ENCODE data around the gene GPATCH11. TPM values are rescaled to one million over a fixed set of nuclear protein-coding genes. Genes with fewer than 3 reads are reported as not detected.

Gene GPATCH11
- polyA plus RNA-seq, 3 donors: 3.1 to 5.7 (median 3.8) TPM

GRCh38 chr2:37119157-37119556, 34.8 kb downstream of the GPATCH11 start:
- peaks cover 0 to 2% (median 0%) of the 10 kb centered on the region in 7 donors for H3K9me3 Mint-ChIP-seq
- intact Hi-C loops (cut with micrococcal nuclease): no loop called here
- Histone ChIP-seq H2AFZ (ENCODE audit: insufficient read depth, low read depth, low read length, poor library complexity, severe bottlenecking) (no peak overlapping the region), H3K27me3 (ENCODE audit: control insufficient read depth in 2 of 2, insufficient read depth in 2 of 2, low read length in 2 of 2) (no peaks in the 10 kb centered on the region), H3K9ac (ENCODE audit: insufficient read depth, low read length, poor library complexity, severe bottlenecking) (no peak overlapping the region), H3K4me3 (replicated peaks in 1 of 3; ENCODE audit: low read depth in 2 of 3, low read length in 3 of 3) (no peak overlapping the region), H3K4me2 (replicated peaks; ENCODE audit: extremely low read depth, low read length, poor library complexity, severe bottlenecking) (no peak overlapping the region), H4K20me1 (ENCODE audit: insufficient read depth, low read length) (no peaks in the 10 kb centered on the region), H3K27ac (ENCODE audit: low read depth in 1 of 2, low read length in 2 of 2) (no peak overlapping the region), H3K36me3 (replicated peaks in 1 of 2; ENCODE audit: control insufficient read depth in 1 of 2, insufficient read depth in 2 of 2, low read length in 2 of 2) (peaks cover 55 to 80% of the 10 kb centered on the region in 2 donors), H3K79me2 (ENCODE audit: insufficient read depth, low read length) (no peaks in the 10 kb centered on the region), H3K9me3 (replicated peaks in 1 of 2; ENCODE audit: control insufficient read depth in 1 of 2, insufficient read depth in 1 of 2, low read length in 2 of 2) (no peaks in the 10 kb centered on the region), H3K4me1 (ENCODE audit: control insufficient read depth in 1 of 2, insufficient read depth in 2 of 2, low read length in 2 of 2) (no peaks in the 10 kb centered on the region)
- no peak overlapping the region for H3K4me3 Mint-ChIP-seq
- H3K36me3 Mint-ChIP-seq: peaks cover 57 to 87% of the 10 kb centered on the region in 2 donors
- no peak for DNase-seq
- H3K27ac Mint-ChIP-seq: peak overlapping the region in 1 of 7 donors; percentile 61
- TF ChIP-seq, protein P1, sequence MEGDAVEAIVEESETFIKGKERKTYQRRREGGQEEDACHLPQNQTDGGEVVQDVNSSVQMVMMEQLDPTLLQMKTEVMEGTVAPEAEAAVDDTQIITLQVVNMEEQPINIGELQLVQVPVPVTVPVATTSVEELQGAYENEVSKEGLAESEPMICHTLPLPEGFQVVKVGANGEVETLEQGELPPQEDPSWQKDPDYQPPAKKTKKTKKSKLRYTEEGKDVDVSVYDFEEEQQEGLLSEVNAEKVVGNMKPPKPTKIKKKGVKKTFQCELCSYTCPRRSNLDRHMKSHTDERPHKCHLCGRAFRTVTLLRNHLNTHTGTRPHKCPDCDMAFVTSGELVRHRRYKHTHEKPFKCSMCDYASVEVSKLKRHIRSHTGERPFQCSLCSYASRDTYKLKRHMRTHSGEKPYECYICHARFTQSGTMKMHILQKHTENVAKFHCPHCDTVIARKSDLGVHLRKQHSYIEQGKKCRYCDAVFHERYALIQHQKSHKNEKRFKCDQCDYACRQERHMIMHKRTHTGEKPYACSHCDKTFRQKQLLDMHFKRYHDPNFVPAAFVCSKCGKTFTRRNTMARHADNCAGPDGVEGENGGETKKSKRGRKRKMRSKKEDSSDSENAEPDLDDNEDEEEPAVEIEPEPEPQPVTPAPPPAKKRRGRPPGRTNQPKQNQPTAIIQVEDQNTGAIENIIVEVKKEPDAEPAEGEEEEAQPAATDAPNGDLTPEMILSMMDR (IDR thresholded peaks at IDR 0.05): no peak
- no CpG with 5 or more reads among the region's 5 CpGs for WGBS (ENCODE audit: insufficient coverage)
- H3K4me1 Mint-ChIP-seq: no peaks in the 10 kb centered on the region
- H3K27me3 Mint-ChIP-seq (ENCODE audit: low read depth in 3 of 3): no peaks in the 10 kb centered on the region

- intact Hi-C loops (cut with micrococcal nuclease): no loop called here
- Histone ChIP-seq H3K9ac (ENCODE audit: insufficient read depth, low read length, poor library complexity, severe bottlenecking) (no peak overlapping the region), H3K4me1 (ENCODE audit: control insufficient read depth in 1 of 2, insufficient read depth in 2 of 2, low read length in 2 of 2) (no peaks in the 10 kb centered on the region), H2AFZ (ENCODE audit: insufficient read depth, low read depth, low read length, poor library complexity, severe bottlenecking) (no peak overlapping the region), H3K36me3 (replicated peaks in 1 of 2; ENCODE audit: control insufficient read depth in 1 of 2, insufficient read depth in 2 of 2, low read length in 2 of 2) (peaks cover 66 to 94% of the 10 kb centered on the region in 2 donors), H3K4me2 (replicated peaks; ENCODE audit: extremely low read depth, low read length, poor library complexity, severe bottlenecking) (no peak overlapping the region), H3K79me2 (ENCODE audit: insufficient read depth, low read length) (no peaks in the 10 kb centered on the region), H4K20me1 (ENCODE audit: insufficient read depth, low read length) (peaks cover 13% of the 10 kb centered on the region), H3K27ac (ENCODE audit: low read depth in 1 of 2, low read length in 2 of 2) (no peak overlapping the region), H3K4me3 (replicated peaks in 1 of 3; ENCODE audit: low read depth in 2 of 3, low read length in 3 of 3) (no peak overlapping the region), H3K9me3 (replicated peaks in 1 of 2; ENCODE audit: control insufficient read depth in 1 of 2, insufficient read depth in 1 of 2, low read length in 2 of 2) (no peaks in the 10 kb centered on the region), H3K27me3 (ENCODE audit: control insufficient read depth in 2 of 2, insufficient read depth in 2 of 2, low read length in 2 of 2) (no peaks in the 10 kb centered on the region)
- DNase-seq: no peak
- no peak overlapping the region for H3K4me3 Mint-ChIP-seq
- H3K27me3 Mint-ChIP-seq (ENCODE audit: low read depth in 3 of 3): no peaks in the 10 kb centered on the region
- H3K4me1 Mint-ChIP-seq: no peaks in the 10 kb centered on the region
- TF ChIP-seq, protein P1 (IDR thresholded peaks at IDR 0.05): no peak
- H3K36me3 Mint-ChIP-seq: peaks cover 72 to 95% of the 10 kb centered on the region in 2 donors
- no peak overlapping the region for H3K27ac Mint-ChIP-seq
- 89% methylated on average over 1 of the region's 2 CpGs for WGBS (ENCODE audit: insufficient coverage)
- peaks cover 0 to 2% (median 0%) of the 10 kb centered on the region in 7 donors for H3K9me3 Mint-ChIP-seq
These were observed 41.1 kb downstream of the GPATCH11 start for GRCh38 chr2:37125416-37125815.
